ENCODE data around the gene HYDIN.

Gene HYDIN

DNA sequence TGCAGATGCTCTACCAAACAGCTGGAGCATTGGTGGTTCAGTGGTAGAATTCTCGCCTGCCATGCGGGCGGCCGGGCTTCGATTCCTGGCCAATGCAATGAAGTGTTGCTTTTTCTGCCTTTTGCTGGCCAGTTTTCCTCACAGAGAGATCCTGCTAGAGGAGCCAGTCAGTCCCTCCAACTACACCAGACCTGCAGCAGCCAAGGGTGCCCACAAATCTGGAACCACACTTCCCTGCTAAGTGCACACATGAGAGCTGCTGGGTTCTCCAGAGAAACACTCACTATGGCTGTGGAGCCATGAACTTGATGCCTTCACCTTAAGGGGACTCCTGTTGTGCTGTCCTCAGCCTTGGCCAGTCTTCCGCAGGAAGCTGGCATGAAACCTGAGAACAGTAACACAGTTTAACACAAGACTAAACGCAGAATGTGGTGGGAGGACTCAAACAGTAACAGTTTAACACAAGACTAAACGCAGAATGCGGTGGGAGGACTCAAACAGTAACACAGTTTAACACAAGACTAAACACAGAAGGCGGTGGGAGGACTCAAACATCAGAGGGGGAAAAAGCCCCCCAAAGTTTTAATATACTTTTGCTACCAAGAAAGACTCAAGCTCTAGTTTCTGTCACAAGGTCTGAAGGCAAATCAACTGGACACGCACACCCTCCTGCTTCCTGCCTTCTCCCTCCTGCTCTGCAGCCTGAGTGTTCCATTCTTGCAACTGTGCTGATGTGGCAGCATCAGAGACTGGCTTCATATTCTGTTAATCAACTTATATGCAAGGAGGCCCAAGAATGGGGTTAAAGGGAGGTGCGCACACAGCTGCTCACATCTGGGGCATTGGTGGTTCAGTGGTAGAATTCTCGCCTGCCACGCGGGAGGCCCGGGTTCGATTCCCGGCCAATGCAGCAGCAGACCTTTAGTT lies 441.6 kb downstream of the HYDIN start:
- H3K4me1 ChIP-seq (ENCODE audit: control insufficient read depth, insufficient read depth, low read length): no peaks in the 10 kb centered on the region
- no peaks in the 10 kb centered on the region for H3K9me3 ChIP-seq (ENCODE audit: control insufficient read depth, insufficient read depth, low read length)
- no peak overlapping the region for H3K4me3 ChIP-seq (ENCODE audit: low read length)
- H3K27ac ChIP-seq (ENCODE audit: low read length): no peak overlapping the region
- WGBS (ENCODE audit: insufficient coverage, insufficient read length): no CpG with 5 or more reads among the region's 18 CpGs
- no peak for DNase-seq (ENCODE audit: low read depth, low spot score)
- H3K36me3 ChIP-seq (ENCODE audit: control insufficient read depth, insufficient read depth, low read length): peaks cover 14% of the 10 kb centered on the region
- H3K27me3 ChIP-seq (ENCODE audit: control insufficient read depth, insufficient read depth, low read length): no peaks in the 10 kb centered on the region

DNA sequence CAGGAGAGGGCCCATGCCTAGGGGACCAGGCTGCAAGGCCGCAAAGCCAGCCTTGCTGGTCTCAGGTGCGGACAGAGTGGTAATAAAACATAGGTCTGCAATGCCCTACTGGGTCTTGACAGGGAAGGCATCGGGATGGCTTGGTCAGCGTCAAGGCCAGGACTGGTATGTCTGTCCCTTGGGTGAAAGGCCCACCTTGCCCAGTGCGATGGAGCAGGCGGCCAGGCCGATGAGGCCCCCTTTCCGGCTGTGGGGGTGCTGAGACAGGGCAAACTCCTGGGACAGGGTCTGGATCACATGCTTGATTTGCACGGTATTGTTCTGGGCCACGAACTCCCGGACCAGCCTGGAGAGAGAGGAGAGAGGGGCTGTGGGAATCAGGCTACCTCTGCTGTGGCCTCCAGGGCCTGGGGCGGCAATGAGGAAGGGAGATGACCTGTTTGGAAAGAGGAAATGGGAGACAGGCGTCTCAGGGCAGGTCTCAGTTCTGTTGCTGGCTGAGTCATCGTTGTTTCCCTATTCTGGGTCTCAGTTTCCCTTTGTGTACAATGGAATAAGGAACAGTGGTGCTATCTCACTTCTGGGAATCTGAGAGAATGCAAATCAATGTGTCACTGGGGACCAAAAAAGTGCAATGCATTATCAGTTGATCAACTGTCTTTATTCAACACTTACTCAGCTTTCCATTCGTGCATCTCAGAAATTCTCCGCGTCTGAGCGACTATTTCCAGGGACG lies 444.3 kb downstream of the HYDIN start:
- Histone ChIP-seq H3K27me3 (ENCODE audit: control insufficient read depth, insufficient read depth, low read length) (no peaks in the 10 kb centered on the region), H3K4me3 (ENCODE audit: low read length) (no peak overlapping the region), H3K9me3 (ENCODE audit: control insufficient read depth, insufficient read depth, low read length) (no peaks in the 10 kb centered on the region), H3K36me3 (ENCODE audit: control insufficient read depth, insufficient read depth, low read length) (peaks cover 39% of the 10 kb centered on the region), H3K27ac (ENCODE audit: low read length) (no peak overlapping the region), H3K4me1 (ENCODE audit: control insufficient read depth, insufficient read depth, low read length) (no peaks in the 10 kb centered on the region)
- no peak for DNase-seq (ENCODE audit: low read depth, low spot score)
- WGBS (ENCODE audit: insufficient coverage, insufficient read length): no CpG with 5 or more reads among the region's 19 CpGs

DNA sequence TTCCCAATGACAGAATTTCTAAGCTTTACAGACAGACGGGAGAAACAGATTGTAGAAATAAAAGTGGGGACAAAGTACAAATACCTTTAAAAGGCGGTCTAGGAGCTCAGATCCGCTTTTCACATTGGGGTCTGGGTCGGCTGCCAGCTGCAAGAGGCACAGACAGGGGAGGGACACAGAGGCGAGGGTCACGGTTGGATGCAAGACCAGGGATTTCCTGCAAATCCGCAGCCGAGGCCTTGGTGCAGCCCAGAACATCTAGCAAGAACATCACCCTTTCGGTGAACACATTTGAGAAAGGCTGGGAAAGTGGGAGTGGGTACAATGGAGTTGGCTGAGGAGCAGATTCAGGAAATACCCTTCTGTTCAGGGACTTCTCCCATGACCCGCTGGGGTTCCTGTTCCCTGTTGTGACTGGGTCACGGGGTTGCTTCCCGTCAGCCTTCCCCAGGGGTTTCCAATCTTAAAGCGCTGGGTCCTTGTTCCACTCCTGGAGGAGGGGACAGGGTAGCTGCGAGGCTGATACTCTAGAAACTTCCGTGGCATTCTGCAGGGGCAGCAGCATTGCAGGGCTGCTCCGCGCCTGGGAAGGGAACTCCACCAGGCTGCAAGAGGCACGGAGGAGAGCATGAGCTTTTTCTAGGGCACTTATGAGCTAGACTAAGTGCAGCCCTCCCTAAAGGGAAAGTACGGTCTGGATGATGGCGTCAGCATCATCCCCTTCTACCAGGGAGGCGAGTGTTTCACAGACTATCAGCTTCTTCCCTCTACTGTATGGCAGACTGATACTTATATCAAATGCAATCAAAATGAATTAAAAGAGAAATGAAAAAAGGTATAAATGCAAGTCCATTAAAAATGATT lies 445.6 kb downstream of the HYDIN start:
- Histone ChIP-seq H3K4me3 (ENCODE audit: low read length) (no peak overlapping the region), H3K36me3 (ENCODE audit: control insufficient read depth, insufficient read depth, low read length) (peaks cover 49% of the 10 kb centered on the region), H3K9me3 (ENCODE audit: control insufficient read depth, insufficient read depth, low read length) (no peaks in the 10 kb centered on the region), H3K4me1 (ENCODE audit: control insufficient read depth, insufficient read depth, low read length) (no peaks in the 10 kb centered on the region), H3K27ac (ENCODE audit: low read length) (no peak overlapping the region), H3K27me3 (ENCODE audit: control insufficient read depth, insufficient read depth, low read length) (no peaks in the 10 kb centered on the region)
- no peak for DNase-seq (ENCODE audit: low read depth, low spot score)
- no CpG with 5 or more reads among the region's 21 CpGs for WGBS (ENCODE audit: insufficient coverage, insufficient read length)

DNA sequence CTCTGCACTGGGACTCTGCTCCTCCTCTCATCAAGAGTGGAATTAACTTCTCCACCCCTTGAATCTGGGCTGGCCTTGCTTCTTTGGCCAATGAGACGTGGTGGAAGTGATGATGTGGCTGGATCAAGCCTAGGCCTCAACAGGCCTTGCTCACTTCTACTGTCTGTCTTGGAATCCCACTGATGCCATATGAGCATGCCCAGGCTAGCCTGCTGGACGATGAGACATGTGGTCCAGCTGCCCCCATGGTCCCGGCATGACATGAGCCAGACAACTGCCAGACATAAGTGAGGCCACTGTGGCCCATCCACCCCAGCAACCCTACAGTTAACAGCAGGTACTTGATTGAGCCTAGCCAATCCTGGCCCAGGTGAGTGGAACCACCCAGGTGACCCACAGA lies 448.3 kb downstream of the HYDIN start:
- H3K27me3 ChIP-seq (ENCODE audit: control insufficient read depth, insufficient read depth, low read length): no peaks in the 10 kb centered on the region
- no CpG with 5 or more reads among the region's 3 CpGs for WGBS (ENCODE audit: insufficient coverage, insufficient read length)
- no peaks in the 10 kb centered on the region for H3K9me3 ChIP-seq (ENCODE audit: control insufficient read depth, insufficient read depth, low read length)
- no peak for DNase-seq (ENCODE audit: low read depth, low spot score)
- no peaks in the 10 kb centered on the region for H3K4me1 ChIP-seq (ENCODE audit: control insufficient read depth, insufficient read depth, low read length)
- no peak overlapping the region for H3K27ac ChIP-seq (ENCODE audit: low read length)
- no peak overlapping the region for H3K4me3 ChIP-seq (ENCODE audit: low read length)
- peaks cover 52% of the 10 kb centered on the region for H3K36me3 ChIP-seq (ENCODE audit: control insufficient read depth, insufficient read depth, low read length)

DNA sequence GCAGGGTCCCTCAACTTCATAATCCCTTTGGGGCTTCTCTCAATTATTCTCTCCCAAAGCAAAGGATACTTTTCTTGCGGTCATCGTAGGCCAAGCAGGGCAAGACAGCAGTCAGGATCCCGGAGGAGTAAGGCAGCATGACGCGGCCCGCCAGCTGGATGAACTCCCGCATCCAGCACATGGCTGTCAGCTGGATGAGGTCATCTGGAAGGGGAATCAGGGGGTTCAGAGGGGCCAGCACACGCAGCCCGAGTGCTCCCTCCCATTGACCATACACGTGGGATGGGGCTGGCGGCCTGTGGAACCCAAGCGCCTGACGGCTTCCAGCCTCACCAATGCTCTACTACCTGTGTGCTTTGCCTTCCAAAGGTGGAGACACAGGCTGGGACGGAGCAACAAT lies 448.7 kb downstream of the HYDIN start:
- Histone ChIP-seq H3K27ac (ENCODE audit: low read length) (no peak overlapping the region), H3K27me3 (ENCODE audit: control insufficient read depth, insufficient read depth, low read length) (no peaks in the 10 kb centered on the region), H3K4me3 (ENCODE audit: low read length) (no peak overlapping the region), H3K36me3 (ENCODE audit: control insufficient read depth, insufficient read depth, low read length) (peaks cover 52% of the 10 kb centered on the region), H3K9me3 (ENCODE audit: control insufficient read depth, insufficient read depth, low read length) (no peaks in the 10 kb centered on the region), H3K4me1 (ENCODE audit: control insufficient read depth, insufficient read depth, low read length) (no peaks in the 10 kb centered on the region)
- no peak for DNase-seq (ENCODE audit: low read depth, low spot score)
- whole genome bisulfite sequencing (ENCODE audit: insufficient coverage, insufficient read length): no CpG with 5 or more reads among the region's 14 CpGs

DNA sequence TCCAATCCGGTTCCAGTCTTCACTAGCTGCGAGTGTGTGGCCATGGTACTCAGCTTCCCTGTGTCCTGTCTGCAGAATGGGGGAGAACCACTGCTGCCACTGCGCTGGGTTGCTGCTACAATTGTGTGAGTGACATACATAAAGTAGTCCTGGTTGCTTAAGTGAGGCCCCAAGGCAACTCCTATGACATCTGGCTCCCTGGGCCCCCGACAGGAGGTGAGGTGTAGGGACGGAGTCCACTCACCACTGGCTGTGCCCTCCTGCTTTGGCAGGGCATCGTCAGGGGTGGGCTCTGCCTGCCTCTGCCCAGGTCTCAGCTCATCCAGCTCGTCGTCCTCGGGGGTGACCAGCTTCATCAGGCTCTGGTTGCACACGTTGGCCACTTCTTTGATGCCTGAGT lies 450.0 kb downstream of the HYDIN start:
- no peak overlapping the region for H3K27ac ChIP-seq (ENCODE audit: low read length)
- H3K36me3 ChIP-seq (ENCODE audit: control insufficient read depth, insufficient read depth, low read length): peaks cover 48% of the 10 kb centered on the region
- WGBS (ENCODE audit: insufficient coverage, insufficient read length): no CpG with 5 or more reads among the region's 10 CpGs
- H3K9me3 ChIP-seq (ENCODE audit: control insufficient read depth, insufficient read depth, low read length): no peaks in the 10 kb centered on the region
- DNase-seq (ENCODE audit: low read depth, low spot score): no peak
- H3K27me3 ChIP-seq (ENCODE audit: control insufficient read depth, insufficient read depth, low read length): no peaks in the 10 kb centered on the region
- no peak overlapping the region for H3K4me3 ChIP-seq (ENCODE audit: low read length)
- no peaks in the 10 kb centered on the region for H3K4me1 ChIP-seq (ENCODE audit: control insufficient read depth, insufficient read depth, low read length)

DNA sequence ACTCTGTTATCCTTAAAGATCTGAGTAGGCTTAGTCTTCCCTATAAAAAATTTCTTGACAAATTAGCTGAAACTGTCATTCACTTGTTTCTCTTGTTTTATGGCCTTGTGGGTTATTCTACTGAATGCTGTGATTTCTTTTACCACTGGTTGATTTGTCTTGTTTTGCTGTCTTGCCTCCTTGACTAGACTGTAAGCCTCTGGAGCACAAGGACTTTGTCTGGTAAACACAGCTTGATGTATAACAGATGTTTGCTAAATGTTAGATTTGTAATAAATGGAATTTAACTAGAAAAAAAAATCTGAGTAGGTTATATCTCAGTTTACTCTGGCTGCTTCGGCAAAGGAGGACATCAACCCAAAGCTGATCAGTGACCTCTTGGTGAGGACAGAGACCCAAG lies 451.2 kb downstream of the HYDIN start:
- H3K4me3 ChIP-seq (ENCODE audit: low read length): no peak overlapping the region
- H3K36me3 ChIP-seq (ENCODE audit: control insufficient read depth, insufficient read depth, low read length): peaks cover 43% of the 10 kb centered on the region
- H3K4me1 ChIP-seq (ENCODE audit: control insufficient read depth, insufficient read depth, low read length): no peaks in the 10 kb centered on the region
- H3K27ac ChIP-seq (ENCODE audit: low read length): no peak overlapping the region
- H3K9me3 ChIP-seq (ENCODE audit: control insufficient read depth, insufficient read depth, low read length): no peaks in the 10 kb centered on the region
- DNase-seq (ENCODE audit: low read depth, low spot score): no peak
- H3K27me3 ChIP-seq (ENCODE audit: control insufficient read depth, insufficient read depth, low read length): no peaks in the 10 kb centered on the region
- no CpG with 5 or more reads among the region's 1 CpG for WGBS (ENCODE audit: insufficient coverage, insufficient read length)

DNA sequence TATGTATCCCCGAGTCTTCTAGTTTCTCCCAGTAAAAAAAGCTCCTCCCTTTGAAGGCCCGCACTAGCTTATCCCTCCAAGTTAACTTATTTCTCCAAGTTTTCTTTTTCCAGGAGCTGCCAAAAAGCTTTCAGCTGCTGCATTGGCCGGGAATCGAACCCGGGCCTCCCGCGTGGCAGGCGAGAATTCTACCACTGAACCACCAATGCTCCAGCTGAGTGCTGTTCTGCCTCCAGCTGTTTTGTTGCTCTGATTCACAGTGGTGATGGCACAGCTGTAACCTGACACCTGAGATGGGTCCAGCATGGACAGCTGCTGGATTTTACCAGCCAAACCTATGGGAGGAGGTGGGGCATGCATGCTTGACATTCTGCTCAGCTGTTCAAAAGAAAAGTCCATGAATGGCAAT lies 451.6 kb downstream of the HYDIN start:
- Histone ChIP-seq H3K4me3 (ENCODE audit: low read length) (no peak overlapping the region), H3K9me3 (ENCODE audit: control insufficient read depth, insufficient read depth, low read length) (no peaks in the 10 kb centered on the region), H3K36me3 (ENCODE audit: control insufficient read depth, insufficient read depth, low read length) (peaks cover 38% of the 10 kb centered on the region), H3K4me1 (ENCODE audit: control insufficient read depth, insufficient read depth, low read length) (no peaks in the 10 kb centered on the region), H3K27me3 (ENCODE audit: control insufficient read depth, insufficient read depth, low read length) (no peaks in the 10 kb centered on the region), H3K27ac (ENCODE audit: low read length) (no peak overlapping the region)
- WGBS (ENCODE audit: insufficient coverage, insufficient read length): no CpG with 5 or more reads among the region's 8 CpGs
- DNase-seq (ENCODE audit: low read depth, low spot score): no peak

DNA sequence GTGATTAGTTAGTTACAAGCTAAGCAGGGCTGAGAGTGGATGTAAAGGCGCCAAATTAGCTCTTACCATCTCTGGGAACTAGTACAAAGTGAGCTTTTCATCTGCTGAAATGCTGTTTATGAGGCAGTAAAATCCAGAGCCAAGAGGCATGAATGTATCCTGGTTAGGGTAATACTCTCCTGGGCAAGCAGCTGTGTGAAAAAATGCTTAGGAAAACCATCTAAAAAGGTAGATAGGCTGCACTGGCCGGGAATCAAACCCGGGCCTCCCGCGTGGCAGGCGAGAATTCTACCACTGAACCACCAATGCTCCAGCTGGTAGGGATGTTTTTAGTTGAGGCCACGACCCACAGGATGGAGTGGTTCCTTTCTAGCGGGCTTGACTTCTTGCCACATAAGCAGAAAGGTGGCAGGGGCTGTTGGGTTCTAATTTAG lies 452.5 kb downstream of the HYDIN start:
- H3K9me3 ChIP-seq (ENCODE audit: control insufficient read depth, insufficient read depth, low read length): no peaks in the 10 kb centered on the region
- H3K27me3 ChIP-seq (ENCODE audit: control insufficient read depth, insufficient read depth, low read length): no peaks in the 10 kb centered on the region
- peaks cover 31% of the 10 kb centered on the region for H3K36me3 ChIP-seq (ENCODE audit: control insufficient read depth, insufficient read depth, low read length)
- no peaks in the 10 kb centered on the region for H3K4me1 ChIP-seq (ENCODE audit: control insufficient read depth, insufficient read depth, low read length)
- no CpG with 5 or more reads among the region's 8 CpGs for WGBS (ENCODE audit: insufficient coverage, insufficient read length)
- H3K27ac ChIP-seq (ENCODE audit: low read length): no peak overlapping the region
- DNase-seq (ENCODE audit: low read depth, low spot score): no peak
- H3K4me3 ChIP-seq (ENCODE audit: low read length): no peak overlapping the region

DNA sequence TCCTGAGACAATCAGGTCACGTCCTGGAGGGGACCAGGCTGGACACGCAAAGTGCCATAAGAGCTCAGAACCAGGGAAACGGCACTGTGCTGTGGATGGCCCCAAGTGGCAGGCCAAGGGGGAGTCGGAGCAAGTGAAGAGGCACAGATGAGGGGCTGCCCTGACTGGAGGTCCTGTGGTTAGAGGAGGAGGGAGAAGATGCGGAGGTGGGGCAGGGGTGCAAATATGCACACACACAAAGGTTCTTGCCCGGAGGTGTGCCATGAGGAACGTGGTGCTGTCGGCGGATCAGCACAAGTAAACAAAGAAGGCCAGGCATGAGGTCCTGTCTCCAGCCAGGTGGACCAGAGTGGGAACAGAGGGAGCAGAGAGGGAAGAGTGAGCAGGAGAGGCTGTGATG lies 453.0 kb downstream of the HYDIN start:
- H3K9me3 ChIP-seq (ENCODE audit: control insufficient read depth, insufficient read depth, low read length): no peaks in the 10 kb centered on the region
- no peak for DNase-seq (ENCODE audit: low read depth, low spot score)
- no peaks in the 10 kb centered on the region for H3K4me1 ChIP-seq (ENCODE audit: control insufficient read depth, insufficient read depth, low read length)
- no peak overlapping the region for H3K4me3 ChIP-seq (ENCODE audit: low read length)
- peaks cover 26% of the 10 kb centered on the region for H3K36me3 ChIP-seq (ENCODE audit: control insufficient read depth, insufficient read depth, low read length)
- H3K27me3 ChIP-seq (ENCODE audit: control insufficient read depth, insufficient read depth, low read length): no peaks in the 10 kb centered on the region
- no peak overlapping the region for H3K27ac ChIP-seq (ENCODE audit: low read length)
- no CpG with 5 or more reads among the region's 9 CpGs for WGBS (ENCODE audit: insufficient coverage, insufficient read length)
